ENCODE results near the gene ASTN2. TPM values are rescaled to one million over a fixed set of nuclear protein-coding genes. Genes with fewer than 3 reads are reported as not detected.
A peak's percentile ranks its signal among the peaks of the same experiment; 100 is the strongest.

The ASTN2 gene
- total and polyA plus RNA-seq, 3 donors from 2014 or later: 55.7 to 157 (median 117) TPM

DNA sequence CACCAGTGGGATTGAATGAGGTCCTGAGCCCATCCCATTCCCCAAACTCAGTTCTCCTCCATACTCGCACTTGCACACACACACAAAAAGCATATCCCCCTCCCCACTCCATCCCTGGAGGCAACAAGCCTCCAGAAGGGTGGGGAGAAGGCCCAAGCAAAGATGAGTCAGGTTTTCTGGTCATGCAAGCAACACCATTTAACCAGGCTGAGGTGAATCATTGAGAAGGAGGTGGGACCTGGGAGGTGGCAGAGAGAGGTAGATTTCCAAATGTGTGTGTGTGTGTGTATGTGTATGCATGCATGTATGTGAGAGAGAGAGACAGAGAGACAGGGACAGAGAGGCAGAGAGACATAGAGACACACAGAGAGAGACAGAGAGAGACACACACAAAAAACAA is 913.0 kb downstream of the ASTN2 start:
- no peaks in the 10 kb centered on the region for H3K9me3 ChIP-seq
- no peak for TF ChIP-seq POLR2A (IDR thresholded peaks at IDR 0.05)
- TF ChIP-seq, protein P1, sequence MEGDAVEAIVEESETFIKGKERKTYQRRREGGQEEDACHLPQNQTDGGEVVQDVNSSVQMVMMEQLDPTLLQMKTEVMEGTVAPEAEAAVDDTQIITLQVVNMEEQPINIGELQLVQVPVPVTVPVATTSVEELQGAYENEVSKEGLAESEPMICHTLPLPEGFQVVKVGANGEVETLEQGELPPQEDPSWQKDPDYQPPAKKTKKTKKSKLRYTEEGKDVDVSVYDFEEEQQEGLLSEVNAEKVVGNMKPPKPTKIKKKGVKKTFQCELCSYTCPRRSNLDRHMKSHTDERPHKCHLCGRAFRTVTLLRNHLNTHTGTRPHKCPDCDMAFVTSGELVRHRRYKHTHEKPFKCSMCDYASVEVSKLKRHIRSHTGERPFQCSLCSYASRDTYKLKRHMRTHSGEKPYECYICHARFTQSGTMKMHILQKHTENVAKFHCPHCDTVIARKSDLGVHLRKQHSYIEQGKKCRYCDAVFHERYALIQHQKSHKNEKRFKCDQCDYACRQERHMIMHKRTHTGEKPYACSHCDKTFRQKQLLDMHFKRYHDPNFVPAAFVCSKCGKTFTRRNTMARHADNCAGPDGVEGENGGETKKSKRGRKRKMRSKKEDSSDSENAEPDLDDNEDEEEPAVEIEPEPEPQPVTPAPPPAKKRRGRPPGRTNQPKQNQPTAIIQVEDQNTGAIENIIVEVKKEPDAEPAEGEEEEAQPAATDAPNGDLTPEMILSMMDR (IDR thresholded peaks at IDR 0.05): no peak
- DNase-seq: no peak
- intact Hi-C loops (cut with DNase I; ENCODE audit: low total_unique reads): no loop called here
- H3K36me3 ChIP-seq (ENCODE audit: low read depth, missing control alignments): no peaks in the 10 kb centered on the region
- 93 to 100% methylated on average over 1 of the region's 1 CpG for WGBS, 2 donors
- H3K4me1 ChIP-seq: no peaks in the 10 kb centered on the region
- no peak overlapping the region for H3K27ac ChIP-seq
- no peak overlapping the region for H3K4me3 ChIP-seq
- no peaks in the 10 kb centered on the region for H3K27me3 ChIP-seq

- no peak overlapping the region for H3K4me3 ChIP-seq
- no peaks in the 10 kb centered on the region for H3K4me1 ChIP-seq
- no peak overlapping the region for H3K27ac ChIP-seq
- H3K9me3 ChIP-seq: no peaks in the 10 kb centered on the region
- intact Hi-C loops (cut with DNase I; ENCODE audit: low total_unique reads): no loop called here
- DNase-seq: no peak
- 74 to 79% methylated on average over 5 of the region's 5 CpGs for WGBS, 2 donors
- no peaks in the 10 kb centered on the region for H3K27me3 ChIP-seq
- TF ChIP-seq, protein P1 (IDR thresholded peaks at IDR 0.05): no peak
- TF ChIP-seq POLR2A (IDR thresholded peaks at IDR 0.05): no peak
- H3K36me3 ChIP-seq (ENCODE audit: low read depth, missing control alignments): no peaks in the 10 kb centered on the region
Observed at GRCh38 chr9:116499986-116500871, 914.6 kb downstream of the ASTN2 start.

DNA sequence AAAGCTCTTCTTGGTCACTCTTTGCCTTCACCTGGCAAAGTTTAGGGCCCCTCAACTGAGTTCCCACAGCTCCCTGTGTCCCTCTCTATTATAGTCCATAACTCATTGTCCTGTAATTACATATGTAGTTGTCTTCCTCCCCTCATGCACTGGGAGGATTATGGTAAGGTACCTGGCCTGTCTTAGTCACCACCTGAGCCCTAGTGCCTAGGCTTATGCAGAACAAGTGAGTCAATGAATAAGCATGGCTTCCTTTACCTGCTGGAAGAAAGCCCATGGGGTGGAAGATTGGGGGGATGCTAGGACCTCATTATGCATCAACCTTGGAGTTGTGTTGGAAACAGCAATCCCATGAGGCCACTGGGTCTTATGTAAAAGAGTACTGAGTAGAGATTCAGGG is 915.4 kb downstream of the ASTN2 start:
- Histone ChIP-seq H3K27me3 (no peaks in the 10 kb centered on the region), H3K36me3 (ENCODE audit: low read depth, missing control alignments) (no peaks in the 10 kb centered on the region), H3K4me1 (no peaks in the 10 kb centered on the region), H3K4me3 (no peak overlapping the region), H3K27ac (no peak overlapping the region), H3K9me3 (no peaks in the 10 kb centered on the region)
- TF ChIP-seq, protein P1 (IDR thresholded peaks at IDR 0.05): no peak
- no peak for TF ChIP-seq POLR2A (IDR thresholded peaks at IDR 0.05)
- DNase-seq: no peak
- intact Hi-C loops (cut with DNase I; ENCODE audit: low total_unique reads): no loop called here

GRCh38 chr9:116497095-116497890 is 917.6 kb downstream of the ASTN2 start:
- WGBS, 2 donors: 50 to 52% methylated on average over 6 of the region's 6 CpGs
- Histone ChIP-seq H3K4me3 (no peak overlapping the region), H3K4me1 (no peaks in the 10 kb centered on the region), H3K27ac (no peak overlapping the region), H3K9me3 (no peaks in the 10 kb centered on the region), H3K36me3 (ENCODE audit: low read depth, missing control alignments) (no peaks in the 10 kb centered on the region), H3K27me3 (no peaks in the 10 kb centered on the region)
- intact Hi-C loops (cut with DNase I; ENCODE audit: low total_unique reads): no loop called here
- DNase-seq: peak; percentile 25
- TF ChIP-seq POLR2A (IDR thresholded peaks at IDR 0.05): no peak
- TF ChIP-seq, protein P1 (IDR thresholded peaks at IDR 0.05): no peak

Measured in testis (tissue), 3 donors.